ENCODE data around the gene MFSD1. TPM values are rescaled to one million over a fixed set of nuclear protein-coding genes. Genes with fewer than 3 reads are reported as not detected.

MFSD1 gene
- total RNA-seq, 1 donor from 2014 or later, result 61.0 TPM

DNA sequence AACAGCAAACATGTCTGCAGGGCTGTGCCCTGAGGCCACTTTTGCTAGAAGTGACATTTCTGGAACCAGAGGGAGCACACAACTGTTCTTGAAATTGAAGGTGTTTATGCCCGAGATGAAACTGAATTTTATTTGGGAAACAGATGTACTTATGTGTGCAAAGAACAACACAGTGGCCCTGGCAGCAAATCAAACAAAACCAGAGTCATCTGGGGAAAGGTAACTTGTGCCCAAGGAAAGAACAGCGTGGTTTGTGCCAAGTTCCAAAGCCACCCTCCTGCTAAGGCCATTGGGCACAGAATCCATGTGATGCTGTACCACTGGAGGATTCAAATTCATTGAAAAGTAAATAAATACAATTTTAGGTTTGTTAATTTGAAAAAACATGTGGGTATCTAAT is 38.4 kb upstream of the MFSD1 start:
- no peak overlapping the region for H3K4me3 ChIP-seq (ENCODE audit: low read depth, low read length)
- no peak for DNase-seq (ENCODE audit: low read depth)
- no peaks in the 10 kb centered on the region for H3K27me3 ChIP-seq (ENCODE audit: control insufficient read depth, insufficient read depth, low read length)
- TF ChIP-seq, protein P1, sequence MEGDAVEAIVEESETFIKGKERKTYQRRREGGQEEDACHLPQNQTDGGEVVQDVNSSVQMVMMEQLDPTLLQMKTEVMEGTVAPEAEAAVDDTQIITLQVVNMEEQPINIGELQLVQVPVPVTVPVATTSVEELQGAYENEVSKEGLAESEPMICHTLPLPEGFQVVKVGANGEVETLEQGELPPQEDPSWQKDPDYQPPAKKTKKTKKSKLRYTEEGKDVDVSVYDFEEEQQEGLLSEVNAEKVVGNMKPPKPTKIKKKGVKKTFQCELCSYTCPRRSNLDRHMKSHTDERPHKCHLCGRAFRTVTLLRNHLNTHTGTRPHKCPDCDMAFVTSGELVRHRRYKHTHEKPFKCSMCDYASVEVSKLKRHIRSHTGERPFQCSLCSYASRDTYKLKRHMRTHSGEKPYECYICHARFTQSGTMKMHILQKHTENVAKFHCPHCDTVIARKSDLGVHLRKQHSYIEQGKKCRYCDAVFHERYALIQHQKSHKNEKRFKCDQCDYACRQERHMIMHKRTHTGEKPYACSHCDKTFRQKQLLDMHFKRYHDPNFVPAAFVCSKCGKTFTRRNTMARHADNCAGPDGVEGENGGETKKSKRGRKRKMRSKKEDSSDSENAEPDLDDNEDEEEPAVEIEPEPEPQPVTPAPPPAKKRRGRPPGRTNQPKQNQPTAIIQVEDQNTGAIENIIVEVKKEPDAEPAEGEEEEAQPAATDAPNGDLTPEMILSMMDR (IDR thresholded peaks at IDR 0.05; ENCODE audit: insufficient read depth, low read length, poor library complexity, severe bottlenecking), result no peak
- no peaks in the 10 kb centered on the region for H3K36me3 ChIP-seq (ENCODE audit: control insufficient read depth, insufficient read depth, low read length)

DNA sequence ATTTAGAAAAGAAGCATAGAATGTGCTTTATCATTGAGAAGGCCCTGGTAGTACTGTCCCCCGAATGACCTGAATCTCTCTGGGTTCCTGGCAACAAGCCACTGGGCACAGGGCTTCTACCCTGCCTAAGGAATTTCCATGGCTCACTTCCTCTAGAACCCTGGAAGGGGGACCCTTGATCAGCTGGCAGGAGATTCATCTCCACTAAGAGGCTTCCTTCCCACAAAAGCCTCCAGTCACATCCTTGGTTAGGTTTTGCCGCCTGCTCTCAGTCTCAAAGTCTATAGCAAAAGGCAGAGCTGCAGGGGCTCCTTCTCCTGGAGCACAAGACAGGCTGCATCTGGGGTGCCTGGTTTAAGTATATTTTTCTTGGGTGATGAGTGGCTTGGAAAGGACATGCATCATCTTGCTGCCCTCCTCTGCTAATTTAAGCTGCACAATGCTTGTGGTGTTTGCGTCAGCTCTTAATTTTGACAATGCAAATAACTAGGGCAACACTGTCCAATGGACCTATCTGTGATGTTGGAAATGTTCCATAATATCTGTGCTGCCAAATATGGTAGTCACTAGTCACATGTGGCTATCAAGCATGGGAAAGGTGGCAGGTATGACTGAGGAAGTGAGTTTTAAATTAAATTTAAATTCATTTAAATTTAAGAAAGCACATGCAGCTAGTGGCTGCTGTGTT is 36.2 kb upstream of the MFSD1 start:
- no peak for DNase-seq (ENCODE audit: low read depth)
- Histone ChIP-seq H3K27me3 (ENCODE audit: control insufficient read depth, insufficient read depth, low read length) (no peaks in the 10 kb centered on the region), H3K4me3 (ENCODE audit: low read depth, low read length) (no peak overlapping the region), H3K36me3 (ENCODE audit: control insufficient read depth, insufficient read depth, low read length) (no peaks in the 10 kb centered on the region)
- TF ChIP-seq, protein P1 (IDR thresholded peaks at IDR 0.05; ENCODE audit: insufficient read depth, low read length, poor library complexity, severe bottlenecking), result no peak

DNA sequence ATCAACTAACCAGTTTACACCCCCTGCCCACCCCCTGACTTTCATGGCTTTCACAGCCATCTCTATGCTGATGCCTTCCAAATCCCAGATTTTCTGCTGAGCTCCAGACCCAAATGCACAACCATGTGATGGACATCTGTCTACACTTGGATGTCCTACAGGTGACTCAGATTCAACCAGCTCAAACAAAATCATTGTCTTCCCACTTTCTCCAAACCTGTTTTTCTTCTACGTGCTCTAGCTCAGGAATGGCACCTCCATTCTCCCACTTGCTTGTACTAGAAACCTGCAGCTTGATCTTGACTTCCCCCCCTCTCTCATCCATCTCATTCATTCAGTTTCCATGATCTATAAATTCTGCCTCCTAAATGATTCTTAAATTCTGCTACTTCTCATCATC is 35.5 kb upstream of the MFSD1 start:
- Histone ChIP-seq H3K4me3 (ENCODE audit: low read depth, low read length) (no peak overlapping the region), H3K27me3 (ENCODE audit: control insufficient read depth, insufficient read depth, low read length) (no peaks in the 10 kb centered on the region), H3K36me3 (ENCODE audit: control insufficient read depth, insufficient read depth, low read length) (no peaks in the 10 kb centered on the region)
- TF ChIP-seq, protein P1 (IDR thresholded peaks at IDR 0.05; ENCODE audit: insufficient read depth, low read length, poor library complexity, severe bottlenecking), result no peak
- no peak for DNase-seq (ENCODE audit: low read depth)

DNA sequence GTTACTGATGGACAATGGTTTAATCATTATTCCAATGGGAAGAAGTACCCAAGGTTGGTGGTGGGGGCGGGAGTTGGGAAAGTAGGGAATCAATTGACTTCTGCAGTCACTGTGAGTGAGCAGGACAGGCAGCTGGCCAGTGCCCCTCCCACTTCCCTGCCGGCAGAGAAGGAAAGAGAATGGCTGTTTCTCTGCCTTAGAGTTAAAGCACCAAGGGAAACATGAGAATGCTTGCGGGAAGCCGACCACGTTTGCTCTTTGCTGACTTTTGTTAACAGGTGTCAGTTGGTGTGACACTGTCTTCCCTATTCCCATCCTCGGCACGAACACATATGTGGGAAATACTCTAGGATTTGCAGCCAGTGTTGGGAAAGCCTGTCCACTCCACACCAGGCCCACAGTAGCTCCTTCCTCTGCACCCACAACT is 33.5 kb upstream of the MFSD1 start:
- H3K36me3 ChIP-seq (ENCODE audit: control insufficient read depth, insufficient read depth, low read length), result no peaks in the 10 kb centered on the region
- H3K4me3 ChIP-seq (ENCODE audit: low read depth, low read length), result no peak overlapping the region
- H3K27me3 ChIP-seq (ENCODE audit: control insufficient read depth, insufficient read depth, low read length), result no peaks in the 10 kb centered on the region
- TF ChIP-seq, protein P1 (IDR thresholded peaks at IDR 0.05; ENCODE audit: insufficient read depth, low read length, poor library complexity, severe bottlenecking), result no peak
- peak; percentile 48 for DNase-seq (ENCODE audit: low read depth)

DNA sequence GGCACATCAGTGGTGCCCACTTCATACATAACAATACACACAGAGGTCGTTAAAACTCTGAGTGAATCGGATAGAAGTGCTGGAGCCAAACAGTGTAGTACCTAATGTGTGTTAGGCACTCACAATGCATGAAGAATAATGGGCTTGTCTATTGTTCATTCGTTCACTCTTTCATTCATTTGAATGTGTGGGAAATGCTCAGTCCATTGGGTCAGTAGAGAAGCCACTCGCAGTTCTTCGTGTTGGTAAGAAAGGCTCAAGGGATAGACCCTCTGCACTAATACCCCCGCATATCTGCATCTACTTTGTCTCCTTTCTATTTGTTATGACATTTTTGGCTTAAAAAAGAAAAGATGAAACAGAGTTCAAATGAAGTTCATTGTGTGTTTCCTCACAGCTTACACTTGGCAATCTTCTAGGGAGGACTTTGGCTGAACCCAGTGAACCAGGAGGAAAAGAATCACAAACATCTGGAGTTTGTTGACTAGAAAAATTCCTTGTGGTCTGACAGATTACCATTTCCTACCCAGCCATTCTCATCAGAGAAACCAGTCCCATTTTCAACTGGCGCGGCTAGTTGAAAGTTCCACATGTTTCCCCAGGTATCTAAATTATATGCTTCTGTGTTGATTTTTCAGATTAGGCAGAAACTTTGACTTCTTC is 32.8 kb upstream of the MFSD1 start:
- DNase-seq (ENCODE audit: low read depth), result peak; percentile 86
- no peak overlapping the region for H3K4me3 ChIP-seq (ENCODE audit: low read depth, low read length)
- H3K36me3 ChIP-seq (ENCODE audit: control insufficient read depth, insufficient read depth, low read length), result no peaks in the 10 kb centered on the region
- H3K27me3 ChIP-seq (ENCODE audit: control insufficient read depth, insufficient read depth, low read length), result no peaks in the 10 kb centered on the region
- TF ChIP-seq, protein P1 (IDR thresholded peaks at IDR 0.05; ENCODE audit: insufficient read depth, low read length, poor library complexity, severe bottlenecking), result no peak

Data from kidney epithelial cell (primary cell).